GM10847 (cell line): ENCODE data around the gene PCYT2.

Source experiments
- POLR2A ChIP-seq: IDR thresholded peaks from 2 replicates; pipeline ENCODE4 v1.6.1; 2011; ENCODE audit not compliant: insufficient read length; ENCODE audit errors: extremely low read depth

Gene PCYT2

GRCh38 chr17:81903896-81904599 lies 7.2 kb downstream of the PCYT2 start:
- no peak for TF ChIP-seq POLR2A

GRCh38 chr17:81903415-81903831 lies 7.8 kb downstream of the PCYT2 start:
- no peak for TF ChIP-seq POLR2A

GRCh38 chr17:81902653-81903414 lies 8.4 kb downstream of the PCYT2 start:
- TF ChIP-seq POLR2A, result no peak

- TF ChIP-seq POLR2A, result no peak
Observed at GRCh38 chr17:81902023-81902652, 9.1 kb downstream of the PCYT2 start, which contains the start of gene NPB. Gene NPB (plus strand): TSS chr17:81902238. CDS start chr17:81902278, 40 bp downstream.

GRCh38 chr17:81901167-81902022 lies 9.8 kb downstream of the PCYT2 start:
- no peak for TF ChIP-seq POLR2A

- no peak for TF ChIP-seq POLR2A
Observed at GRCh38 chr17:81900181-81900820, 10.9 kb downstream of the PCYT2 start.

GRCh38 chr17:81899514-81900166 lies 11.6 kb downstream of the PCYT2 start:
- TF ChIP-seq POLR2A, result no peak

- TF ChIP-seq POLR2A, result no peak
Observed at GRCh38 chr17:81898885-81899284, 12.3 kb downstream of the PCYT2 start.

GRCh38 chr17:81898029-81898866 lies 13.0 kb downstream of the PCYT2 start:
- TF ChIP-seq POLR2A, result no peak

- TF ChIP-seq POLR2A, result no peak
Observed at GRCh38 chr17:81895400-81895799, 15.8 kb downstream of the PCYT2 start.

- no peak for TF ChIP-seq POLR2A
Observed at GRCh38 chr17:81891303-81891552, 20.0 kb downstream of the PCYT2 start.

GRCh38 chr17:81890447-81891302 lies 20.5 kb downstream of the PCYT2 start:
- TF ChIP-seq POLR2A, result no peak

GRCh38 chr17:81889602-81890001 lies 21.6 kb downstream of the PCYT2 start:
- TF ChIP-seq POLR2A, result no peak
